Measurements from ENCODE around the gene VWA2.

- TF ChIP-seq CTCF (conservative IDR thresholded peaks at IDR 0.05; ENCODE audit: low read length) (no peak), EZH2phosphoT487 (IDR thresholded peaks at IDR 0.05; ENCODE audit: borderline replicate concordance) (no peak)
Observed at GRCh38 chr10:114220281-114220680, 18.8 kb upstream of the VWA2 start.
